Esophagus muscularis mucosa (tissue), 4 donors: ENCODE measurements around the gene ZBTB47. TPM values are rescaled to one million over a fixed set of nuclear protein-coding genes. Genes with fewer than 3 reads are reported as not detected.
A peak's percentile ranks its signal among the peaks of the same experiment; 100 is the strongest.

Experiments
- DNase-seq: peaks from one replicate; pipeline ENCODE4 v3.0.0-alpha.2; 2017; ENCODE audit errors: extremely low spot score
- H3K27ac ChIP-seq, 4 donors: fragments of 200-600 bp; sonication (generic); replicated peaks in 1 of 4; 1 replicate in 3 of 4; 2 replicates in 1 of 4; pipeline ENCODE4 v1.5.1; 2016 to 2019; ENCODE audit warnings: mild to moderate bottlenecking in 1 of 4
- H3K27me3 ChIP-seq, 4 donors: fragments of 200-600 bp; sonication (generic); one replicate each; pipeline versions ENCODE4 v1.5.1 to v1.6.0; 2016 to 2019
- H3K36me3 ChIP-seq, 4 donors: fragments of 200-600 bp; sonication (generic); one replicate each; pipeline ENCODE4 v1.5.1; 2016 to 2019
- H3K4me1 ChIP-seq, 4 donors: fragments of 200-600 bp; sonication (generic); one replicate each; pipeline ENCODE4 v1.5.1; 2016 to 2019
- H3K4me3 ChIP-seq, 4 donors: fragments of 200-600 bp; sonication (generic); 1 replicate in 2 of 4; 2 replicates in 2 of 4; pipeline ENCODE4 v1.5.1; 2016 to 2019; ENCODE audit warnings: mild to moderate bottlenecking in 4 of 4, moderate library complexity in 1 of 4
- H3K9me3 ChIP-seq, 4 donors: fragments of 200-600 bp; sonication (generic); 1 replicate in 3 of 4; 2 replicates in 1 of 4; pipeline ENCODE4 v1.5.1; 2016 to 2019
- EP300 ChIP-seq: sonication (generic); formaldehyde crosslinking; IDR thresholded peaks from one replicate; pipeline ENCODE4 v1.6.1; 2017; ENCODE audit warnings: antibody characterized with exemption
- POLR2A ChIP-seq: fragments of 450-650 bp; IDR thresholded peaks from one replicate; pipeline ENCODE4 v1.6.1; 2017; ENCODE audit warnings: antibody characterized with exemption, moderate library complexity, mild to moderate bottlenecking, low read depth
- POLR2AphosphoS5 ChIP-seq, 2 donors: sonication (generic); formaldehyde crosslinking; IDR thresholded peaks; one replicate each; pipeline ENCODE4 v1.6.1; 2017; ENCODE audit warnings: antibody characterized with exemption in 2 of 2
- WGBS: methylation state at CpG from one replicate; pipeline ENCODE4 v1.1.5; 2018; 5-methylcytosine and 5-hydroxymethylcytosine counted together
- intact Hi-C: fragments of 100-400 bp; cut with DNase I; formaldehyde crosslinking; loops from one replicate; pipeline ENCODE4 v1.15.1; 2023
- total RNA-seq, 4 donors: library from RNA; depleted of rRNA; stranded (reverse); fragments of >200 nt; gene quantifications; one replicate each; pipeline versions ENCODE4 v1.1.0 to v1.2.1, GENCODE V29; 2016
- TF ChIP-seq, protein P1 (sequence below), 3 experiments: fragments of 200-600 bp in 2 of 3; fragments of 450-650 bp in 1 of 3; sonication (generic) in 2 of 3; IDR thresholded peaks; one replicate each; pipeline ENCODE4 v1.5.1; 2017 to 2019; ENCODE audit warnings: antibody characterized with exemption in 3 of 3, mild to moderate bottlenecking in 2 of 3, moderate library complexity in 1 of 3

Gene ZBTB47
- total RNA-seq, 4 donors from 2014 or later = 75.4 to 137 (median 95.7) TPM

DNA sequence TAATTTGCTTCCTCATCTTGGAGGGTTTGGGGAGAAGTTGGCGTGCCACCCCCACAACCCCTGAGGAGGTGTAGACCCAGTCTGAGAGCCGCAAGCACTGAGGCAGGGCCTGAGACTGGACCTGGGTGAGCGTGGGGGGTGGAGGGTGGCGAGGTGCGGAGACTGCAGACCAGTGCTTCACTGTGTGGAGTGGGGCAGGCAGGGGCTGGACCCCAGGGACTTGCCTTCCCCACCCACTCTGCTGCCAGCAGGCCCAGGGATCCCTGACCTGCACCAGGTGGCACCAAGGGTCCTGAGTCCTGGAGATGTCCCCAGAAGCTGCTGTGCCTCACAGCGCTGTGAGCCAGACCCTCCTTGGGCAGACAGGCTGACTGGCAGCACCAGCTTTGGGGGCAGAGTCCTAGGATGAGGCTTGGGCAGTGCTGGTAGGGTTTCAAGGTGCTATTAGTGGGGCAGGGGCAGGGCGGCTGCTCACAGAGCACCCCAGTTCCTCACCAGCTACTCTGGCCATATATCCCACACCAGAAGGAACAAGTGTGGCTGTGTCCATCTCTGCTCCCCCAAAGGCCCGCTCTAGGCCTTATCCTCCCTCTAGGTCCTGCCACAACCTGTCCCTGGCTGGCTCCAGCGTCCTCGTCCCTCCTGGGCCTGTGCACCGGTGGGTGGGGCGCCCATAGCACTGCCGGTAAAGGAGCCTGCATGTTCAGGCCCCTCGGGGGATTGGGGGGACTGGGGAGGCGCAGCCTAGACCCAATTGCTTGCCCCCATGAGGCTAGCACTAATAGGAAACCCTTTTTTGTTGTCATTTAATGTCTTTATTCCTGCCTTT lies 11.8 kb downstream of the ZBTB47 start:
- intact Hi-C loops = no loop called here
- TF ChIP-seq POLR2A (no peak), POLR2AphosphoS5 (IDR thresholded peaks at IDR 0.05) (peak in 1 of 2 donors; percentile 14)
- TF ChIP-seq, protein P1, sequence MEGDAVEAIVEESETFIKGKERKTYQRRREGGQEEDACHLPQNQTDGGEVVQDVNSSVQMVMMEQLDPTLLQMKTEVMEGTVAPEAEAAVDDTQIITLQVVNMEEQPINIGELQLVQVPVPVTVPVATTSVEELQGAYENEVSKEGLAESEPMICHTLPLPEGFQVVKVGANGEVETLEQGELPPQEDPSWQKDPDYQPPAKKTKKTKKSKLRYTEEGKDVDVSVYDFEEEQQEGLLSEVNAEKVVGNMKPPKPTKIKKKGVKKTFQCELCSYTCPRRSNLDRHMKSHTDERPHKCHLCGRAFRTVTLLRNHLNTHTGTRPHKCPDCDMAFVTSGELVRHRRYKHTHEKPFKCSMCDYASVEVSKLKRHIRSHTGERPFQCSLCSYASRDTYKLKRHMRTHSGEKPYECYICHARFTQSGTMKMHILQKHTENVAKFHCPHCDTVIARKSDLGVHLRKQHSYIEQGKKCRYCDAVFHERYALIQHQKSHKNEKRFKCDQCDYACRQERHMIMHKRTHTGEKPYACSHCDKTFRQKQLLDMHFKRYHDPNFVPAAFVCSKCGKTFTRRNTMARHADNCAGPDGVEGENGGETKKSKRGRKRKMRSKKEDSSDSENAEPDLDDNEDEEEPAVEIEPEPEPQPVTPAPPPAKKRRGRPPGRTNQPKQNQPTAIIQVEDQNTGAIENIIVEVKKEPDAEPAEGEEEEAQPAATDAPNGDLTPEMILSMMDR (IDR thresholded peaks at IDR 0.05) = no peak
- WGBS = 86% methylated on average over 13 of the region's 15 CpGs
- H3K27me3 ChIP-seq = no peaks in the 10 kb centered on the region
- no peak overlapping the region for H3K4me3 ChIP-seq
- peaks cover 25 to 56% (median 31%) of the 10 kb centered on the region in 4 donors for H3K4me1 ChIP-seq
- H3K36me3 ChIP-seq = peaks cover 0 to 12% (median 4%) of the 10 kb centered on the region in 4 donors
- no peak overlapping the region for H3K27ac ChIP-seq
- DNase-seq = no peak
- H3K9me3 ChIP-seq = no peaks in the 10 kb centered on the region

DNA sequence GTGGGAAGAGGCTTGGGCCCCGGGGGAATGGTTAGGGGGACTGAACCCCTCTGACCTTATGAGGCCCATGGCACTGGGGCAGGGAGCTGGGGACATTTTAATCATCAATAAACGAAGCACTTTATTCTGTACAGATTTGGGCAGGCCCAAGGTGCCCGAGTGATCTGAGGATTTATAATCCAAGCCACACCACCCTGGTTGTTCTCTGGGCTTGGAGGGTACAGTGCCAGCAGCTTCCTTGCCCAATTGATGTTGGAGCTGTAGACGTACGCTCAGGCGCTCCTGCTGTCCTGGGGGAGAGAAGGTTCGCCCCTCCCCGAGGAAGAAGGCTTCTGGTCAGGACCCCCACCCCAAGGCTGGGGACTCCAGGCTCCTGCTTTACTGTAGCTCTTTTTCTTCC lies 12.5 kb downstream of the ZBTB47 start:
- intact Hi-C loops = no loop called here
- Histone ChIP-seq H3K4me3 (no peak overlapping the region), H3K27ac (peak overlapping the region in 1 of 4 donors; percentile 5), H3K27me3 (no peaks in the 10 kb centered on the region), H3K9me3 (no peaks in the 10 kb centered on the region), H3K36me3 (peaks cover 0 to 7% (median 3%) of the 10 kb centered on the region in 4 donors), H3K4me1 (peaks cover 23 to 49% (median 29%) of the 10 kb centered on the region in 4 donors)
- no peak for TF ChIP-seq POLR2A
- TF ChIP-seq POLR2AphosphoS5 (IDR thresholded peaks at IDR 0.05) = no peak
- TF ChIP-seq, protein P1 (IDR thresholded peaks at IDR 0.05) = no peak
- no peak for TF ChIP-seq EP300
- 64% methylated on average over 8 of the region's 8 CpGs for WGBS
- DNase-seq = no peak

DNA sequence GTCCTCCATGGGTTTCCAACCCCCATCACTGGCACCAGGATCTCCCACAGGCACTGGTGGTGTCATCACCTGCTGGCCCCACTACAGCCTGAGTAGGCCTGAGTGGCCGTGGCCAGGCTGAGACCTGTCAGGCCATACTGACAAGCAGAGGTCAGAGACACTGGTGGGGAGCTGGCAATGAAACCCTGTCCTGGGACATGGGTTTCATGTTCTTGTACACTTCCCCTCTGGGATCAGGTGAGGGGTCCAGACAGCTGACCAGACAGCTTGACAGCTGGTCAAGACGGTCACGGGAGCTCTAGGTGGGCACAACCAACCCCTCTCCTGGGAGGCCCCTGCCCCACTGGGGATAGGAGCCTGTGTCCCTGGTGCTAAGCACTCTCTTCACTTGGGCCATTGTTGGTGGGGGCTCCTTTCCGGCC lies 13.1 kb downstream of the ZBTB47 start:
- Histone ChIP-seq H3K9me3 (no peaks in the 10 kb centered on the region), H3K36me3 (peaks cover 0 to 7% (median under 1%) of the 10 kb centered on the region in 4 donors), H3K4me1 (peaks cover 23 to 49% (median 29%) of the 10 kb centered on the region in 4 donors), H3K4me3 (no peak overlapping the region), H3K27ac (peak overlapping the region in 1 of 4 donors; percentile 5), H3K27me3 (no peaks in the 10 kb centered on the region)
- WGBS = 55% methylated on average over 3 of the region's 4 CpGs
- DNase-seq = no peak
- intact Hi-C loops = no loop called here
- TF ChIP-seq POLR2A (no peak), POLR2AphosphoS5 (IDR thresholded peaks at IDR 0.05) (peak in 1 of 2 donors; percentile 30)

DNA sequence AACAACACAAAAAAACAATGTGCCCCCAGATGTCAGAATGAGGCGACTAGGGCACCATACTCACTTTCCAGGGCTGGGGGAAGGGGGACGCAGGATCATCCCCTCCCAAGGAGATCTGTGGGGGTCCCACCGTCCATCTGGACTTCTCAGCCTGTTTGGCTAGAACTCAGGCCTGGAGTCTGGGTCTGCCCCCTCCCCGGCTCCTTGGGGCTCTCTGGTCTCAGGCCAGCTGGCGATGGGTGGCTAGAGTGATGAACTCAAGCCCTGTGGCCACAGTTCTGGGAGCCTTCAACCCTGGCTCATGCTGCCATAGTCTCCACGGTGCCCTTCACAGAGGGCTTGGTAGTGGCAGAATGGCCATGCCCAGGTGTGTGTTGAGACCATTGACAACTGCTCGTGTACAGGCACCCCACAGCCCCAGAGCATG lies 13.6 kb downstream of the ZBTB47 start:
- WGBS = 69% methylated on average over 4 of the region's 7 CpGs
- peaks cover 23 to 49% (median 29%) of the 10 kb centered on the region in 4 donors for H3K4me1 ChIP-seq
- intact Hi-C loops = no loop called here
- no peak overlapping the region for H3K27ac ChIP-seq
- H3K36me3 ChIP-seq = peaks cover 0 to 7% (median 0%) of the 10 kb centered on the region in 4 donors
- no peaks in the 10 kb centered on the region for H3K27me3 ChIP-seq
- no peak overlapping the region for H3K4me3 ChIP-seq
- no peak for DNase-seq
- H3K9me3 ChIP-seq = no peaks in the 10 kb centered on the region
- TF ChIP-seq, protein P1 (IDR thresholded peaks at IDR 0.05) = no peak
- TF ChIP-seq POLR2A (no peak), EP300 (no peak), POLR2AphosphoS5 (IDR thresholded peaks at IDR 0.05) (no peak)
